Type B pancreatic cell (in vitro differentiated cells): ENCODE results near the gene PLEKHA7. TPM values are rescaled to one million over a fixed set of nuclear protein-coding genes. Genes with fewer than 3 reads are reported as not detected.

Source experiments
- DNase-seq: peaks from one replicate; pipeline ENCODE4 v3.0.0; 2021; ENCODE audit warnings: mixed read lengths; ENCODE audit not compliant: unreplicated experiment; ENCODE audit errors: extremely low spot score
- H3K27ac Mint-ChIP-seq: 2 replicates; pipeline ENCODE4 v1.8.0; 2021; ENCODE audit warnings: mild to moderate bottlenecking, mixed read lengths
- H3K27me3 Mint-ChIP-seq: 2 replicates; pipeline ENCODE4 v1.8.0; 2021; ENCODE audit warnings: mixed read lengths
- H3K36me3 Mint-ChIP-seq: 2 replicates; pipeline ENCODE4 v1.8.0; 2021; ENCODE audit warnings: mixed read lengths
- H3K4me1 Mint-ChIP-seq: one replicate; pipeline ENCODE4 v1.8.0; 2021; ENCODE audit warnings: mixed read lengths; ENCODE audit not compliant: unreplicated experiment
- H3K4me3 Mint-ChIP-seq: 2 replicates; pipeline ENCODE4 v1.8.0; 2021; ENCODE audit warnings: mild to moderate bottlenecking, mixed read lengths
- H3K9me3 Mint-ChIP-seq: 2 replicates; pipeline ENCODE4 v1.8.0; 2021; ENCODE audit warnings: mixed read lengths
- total RNA-seq: library from RNA; stranded (reverse); gene quantifications from 2 replicates; pipeline ENCODE4 v1.2.1, GENCODE V29; 2021; ENCODE audit warnings: low replicate concordance
- TF ChIP-seq, protein P1 (sequence below): fragments of 200-600 bp; sonication (generic); conservative IDR thresholded peaks from 2 replicates; pipeline ENCODE4 v1.5.0; 2021; ENCODE audit warnings: antibody characterized with exemption, mild to moderate bottlenecking

Gene PLEKHA7
- total RNA-seq, 1 donor from 2014 or later, result 64.7 TPM

GRCh38 chr11:16799890-16800289, 214.3 kb downstream of the PLEKHA7 start:
- Mint-ChIP-seq H3K27ac (peak overlapping the region; percentile 68), H3K4me1 (peaks cover 26% of the 10 kb centered on the region), H3K4me3 (no peak overlapping the region), H3K9me3 (no peaks in the 10 kb centered on the region), H3K27me3 (no peaks in the 10 kb centered on the region), H3K36me3 (peaks cover 17% of the 10 kb centered on the region)
- TF ChIP-seq, protein P1, sequence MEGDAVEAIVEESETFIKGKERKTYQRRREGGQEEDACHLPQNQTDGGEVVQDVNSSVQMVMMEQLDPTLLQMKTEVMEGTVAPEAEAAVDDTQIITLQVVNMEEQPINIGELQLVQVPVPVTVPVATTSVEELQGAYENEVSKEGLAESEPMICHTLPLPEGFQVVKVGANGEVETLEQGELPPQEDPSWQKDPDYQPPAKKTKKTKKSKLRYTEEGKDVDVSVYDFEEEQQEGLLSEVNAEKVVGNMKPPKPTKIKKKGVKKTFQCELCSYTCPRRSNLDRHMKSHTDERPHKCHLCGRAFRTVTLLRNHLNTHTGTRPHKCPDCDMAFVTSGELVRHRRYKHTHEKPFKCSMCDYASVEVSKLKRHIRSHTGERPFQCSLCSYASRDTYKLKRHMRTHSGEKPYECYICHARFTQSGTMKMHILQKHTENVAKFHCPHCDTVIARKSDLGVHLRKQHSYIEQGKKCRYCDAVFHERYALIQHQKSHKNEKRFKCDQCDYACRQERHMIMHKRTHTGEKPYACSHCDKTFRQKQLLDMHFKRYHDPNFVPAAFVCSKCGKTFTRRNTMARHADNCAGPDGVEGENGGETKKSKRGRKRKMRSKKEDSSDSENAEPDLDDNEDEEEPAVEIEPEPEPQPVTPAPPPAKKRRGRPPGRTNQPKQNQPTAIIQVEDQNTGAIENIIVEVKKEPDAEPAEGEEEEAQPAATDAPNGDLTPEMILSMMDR, result no peak
- no peak for DNase-seq

DNA sequence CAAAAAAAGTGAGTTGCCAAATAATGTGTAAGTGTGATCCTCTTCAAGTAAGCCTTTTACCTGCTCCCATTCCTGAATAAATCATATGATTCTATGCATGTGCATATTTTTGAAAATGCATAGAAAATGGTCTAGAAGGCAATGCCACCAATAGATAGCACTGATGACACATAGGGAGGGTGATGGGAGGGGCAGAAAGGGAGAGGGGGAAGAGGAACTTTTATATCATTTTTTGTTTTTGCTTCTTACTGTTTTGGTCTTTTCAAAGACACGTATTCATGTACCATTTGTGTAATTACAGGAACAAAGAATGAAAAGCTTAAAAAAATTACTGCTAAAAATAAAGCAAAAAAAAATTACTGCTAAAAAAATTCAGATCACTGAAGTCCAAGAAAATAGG, 215.0 kb downstream of the PLEKHA7 start:
- Mint-ChIP-seq H3K27me3 (no peaks in the 10 kb centered on the region), H3K36me3 (peaks cover 20% of the 10 kb centered on the region), H3K4me3 (no peak overlapping the region), H3K4me1 (peaks cover 23% of the 10 kb centered on the region), H3K9me3 (no peaks in the 10 kb centered on the region), H3K27ac (no peak overlapping the region)
- no peak for DNase-seq
- TF ChIP-seq, protein P1, result no peak

GRCh38 chr11:16797776-16798175, 216.4 kb downstream of the PLEKHA7 start:
- TF ChIP-seq, protein P1, result no peak
- DNase-seq, result no peak
- H3K4me3 Mint-ChIP-seq, result no peak overlapping the region
- H3K36me3 Mint-ChIP-seq, result peaks cover 19% of the 10 kb centered on the region
- no peaks in the 10 kb centered on the region for H3K27me3 Mint-ChIP-seq
- peaks cover 23% of the 10 kb centered on the region for H3K4me1 Mint-ChIP-seq
- no peak overlapping the region for H3K27ac Mint-ChIP-seq
- no peaks in the 10 kb centered on the region for H3K9me3 Mint-ChIP-seq

DNA sequence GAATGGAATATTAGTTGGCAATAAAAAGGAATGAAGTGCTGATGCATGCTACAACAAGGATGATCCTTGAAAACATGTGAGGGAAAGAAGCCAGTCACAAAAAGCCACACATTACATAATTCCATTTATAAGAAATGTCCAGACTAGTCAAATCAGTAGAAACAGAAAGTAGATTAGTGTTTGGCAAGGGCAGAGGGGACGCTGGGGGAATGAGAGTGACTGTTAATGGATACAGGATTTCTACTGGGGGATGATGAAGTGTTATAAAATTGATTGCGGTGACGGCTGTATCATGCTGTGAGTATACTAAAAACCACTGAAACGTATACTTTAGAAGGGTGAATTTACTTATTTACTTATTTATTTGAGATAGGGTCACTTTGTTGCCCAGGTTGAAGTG, 217.9 kb downstream of the PLEKHA7 start:
- H3K4me1 Mint-ChIP-seq, result peaks cover 30% of the 10 kb centered on the region
- H3K9me3 Mint-ChIP-seq, result no peaks in the 10 kb centered on the region
- no peak for DNase-seq
- H3K36me3 Mint-ChIP-seq, result peaks cover 19% of the 10 kb centered on the region
- H3K4me3 Mint-ChIP-seq, result no peak overlapping the region
- no peak overlapping the region for H3K27ac Mint-ChIP-seq
- no peaks in the 10 kb centered on the region for H3K27me3 Mint-ChIP-seq
- TF ChIP-seq, protein P1, result no peak

- Mint-ChIP-seq H3K36me3 (peaks cover 19% of the 10 kb centered on the region), H3K27ac (peak overlapping the region; percentile 53), H3K4me1 (peaks cover 27% of the 10 kb centered on the region), H3K9me3 (no peaks in the 10 kb centered on the region), H3K27me3 (no peaks in the 10 kb centered on the region), H3K4me3 (no peak overlapping the region)
- no peak for DNase-seq
- TF ChIP-seq, protein P1, result no peak
Observed at GRCh38 chr11:16795146-16795545, 219.1 kb downstream of the PLEKHA7 start.
